Smooth muscle cell (in vitro differentiated cells): ENCODE measurements around the gene LPP. TPM values are rescaled to one million over a fixed set of nuclear protein-coding genes. Genes with fewer than 3 reads are reported as not detected.
"Not testable (repeated sequence)": the region's sequence is repeated elsewhere in the genome, so short reads cannot be mapped to it uniquely, and the experiment has no call there.

Experiments used
- DNase-seq: peaks from one replicate; lab custom pipeline; 2025; ENCODE audit not compliant: unreplicated experiment; lab: John Stamatoyannopoulos, UW
- H2AFZ ChIP-seq: fragments of 200-600 bp; sonication (generic); 2 replicates; pipeline ENCODE4 v1.6.0; 2016; ENCODE audit warnings: antibody characterized with exemption, low read depth, mild to moderate bottlenecking
- H3F3A ChIP-seq: fragments of 200-600 bp; sonication (generic); 2 replicates; pipeline ENCODE4 v1.6.0; 2017; ENCODE audit warnings: antibody characterized with exemption, low read depth
- H3K27ac ChIP-seq: fragments of 200-600 bp; sonication (generic); 2 replicates; pipeline ENCODE4 v1.5.1; 2016; ENCODE audit warnings: low read depth, mild to moderate bottlenecking
- H3K27me3 ChIP-seq: fragments of 200-600 bp; sonication (generic); 2 replicates; pipeline ENCODE4 v1.6.1; 2016; ENCODE audit warnings: low read depth, mild to moderate bottlenecking
- H3K36me3 ChIP-seq: fragments of 200-600 bp; sonication (generic); 2 replicates; pipeline ENCODE4 v1.5.1; 2016; ENCODE audit warnings: low read depth
- H3K4me1 ChIP-seq: fragments of 200-600 bp; sonication (generic); 2 replicates; pipeline ENCODE4 v1.5.1; 2016; ENCODE audit warnings: low read depth
- H3K4me2 ChIP-seq: fragments of 200-600 bp; sonication (generic); 2 replicates; pipeline ENCODE4 v1.6.0; 2016; ENCODE audit warnings: mild to moderate bottlenecking
- H3K4me3 ChIP-seq: fragments of 200-600 bp; sonication (generic); 2 replicates; pipeline ENCODE4 v1.5.1; 2016; ENCODE audit warnings: mild to moderate bottlenecking
- H3K79me2 ChIP-seq: fragments of 200-600 bp; sonication (generic); 2 replicates; pipeline ENCODE4 v1.6.0; 2016; ENCODE audit warnings: low read depth, mild to moderate bottlenecking
- H3K9ac ChIP-seq: fragments of 200-600 bp; sonication (generic); 2 replicates; pipeline ENCODE4 v1.6.0; 2016; ENCODE audit warnings: low read depth
- H3K9me3 ChIP-seq: fragments of 200-600 bp; sonication (generic); replicated peaks from 2 replicates; pipeline ENCODE4 v1.5.1; 2016; ENCODE audit warnings: low read depth
- H4K20me1 ChIP-seq: fragments of 200-600 bp; sonication (generic); 2 replicates; pipeline ENCODE4 v1.6.0; 2016; ENCODE audit warnings: low read depth
- WGBS: methylation state at CpG from one replicate; pipeline ENCODE4 v1.1.7; 2016; ENCODE audit warnings: low lambda C conversion rate; 5-methylcytosine and 5-hydroxymethylcytosine counted together
- polyA plus RNA-seq: library from polyadenylated mRNA; unstranded; fragments of >200 nt; fragmentation: Nextera tagmentation; extraction: Ambion mirVana; gene quantifications from 2 replicates; pipeline ENCODE4 v1.2.1, GENCODE V29; 2016
- total RNA-seq: library from RNA; depleted of rRNA; stranded (reverse); fragments of >200 nt; gene quantifications from 2 replicates; pipeline ENCODE4 v1.2.3, GENCODE V29; 2014
- TF ChIP-seq, protein P1 (sequence below): fragments of 200-600 bp; sonication (generic); IDR thresholded peaks from 2 replicates; pipeline ENCODE4 v1.5.1; 2017; ENCODE audit warnings: borderline replicate concordance, mild to moderate bottlenecking, antibody characterized with exemption; ENCODE audit not compliant: insufficient read depth, poor library complexity, severe bottlenecking

LPP gene
- total and polyA plus RNA-seq, 2 experiments from 2014 or later: 42.3 to 128 TPM

DNA sequence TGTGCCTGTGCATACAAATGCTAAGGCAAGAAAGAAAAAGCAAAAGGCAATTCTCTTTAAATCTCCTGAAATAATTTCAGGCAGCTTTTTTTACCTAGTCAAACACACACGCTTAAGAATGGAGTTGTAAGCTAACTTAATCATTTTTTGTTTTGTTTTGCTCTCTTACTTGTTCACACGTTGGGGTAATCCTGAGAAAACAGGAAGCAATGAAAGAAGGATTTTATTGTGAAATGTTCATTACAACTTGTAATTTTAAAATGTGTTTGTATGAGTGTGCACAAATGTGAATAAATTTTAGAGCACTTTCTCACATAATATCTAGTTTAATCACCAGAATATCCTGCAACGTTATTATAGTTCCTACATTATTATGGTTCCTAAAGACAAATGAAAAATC, 263.8 kb downstream of the LPP start:
- Histone ChIP-seq H3K4me3 (no peak overlapping the region), H4K20me1 (peaks cover 36% of the 10 kb centered on the region), H3K9ac (no peak overlapping the region), H2AFZ (no peak overlapping the region), H3K4me2 (no peak overlapping the region), H3K9me3 (no peaks in the 10 kb centered on the region), H3F3A (peaks cover 22% of the 10 kb centered on the region), H3K4me1 (no peaks in the 10 kb centered on the region), H3K27me3 (no peaks in the 10 kb centered on the region), H3K79me2 (peaks cover 57% of the 10 kb centered on the region), H3K36me3 (no peaks in the 10 kb centered on the region), H3K27ac (no peak overlapping the region)
- TF ChIP-seq, protein P1, sequence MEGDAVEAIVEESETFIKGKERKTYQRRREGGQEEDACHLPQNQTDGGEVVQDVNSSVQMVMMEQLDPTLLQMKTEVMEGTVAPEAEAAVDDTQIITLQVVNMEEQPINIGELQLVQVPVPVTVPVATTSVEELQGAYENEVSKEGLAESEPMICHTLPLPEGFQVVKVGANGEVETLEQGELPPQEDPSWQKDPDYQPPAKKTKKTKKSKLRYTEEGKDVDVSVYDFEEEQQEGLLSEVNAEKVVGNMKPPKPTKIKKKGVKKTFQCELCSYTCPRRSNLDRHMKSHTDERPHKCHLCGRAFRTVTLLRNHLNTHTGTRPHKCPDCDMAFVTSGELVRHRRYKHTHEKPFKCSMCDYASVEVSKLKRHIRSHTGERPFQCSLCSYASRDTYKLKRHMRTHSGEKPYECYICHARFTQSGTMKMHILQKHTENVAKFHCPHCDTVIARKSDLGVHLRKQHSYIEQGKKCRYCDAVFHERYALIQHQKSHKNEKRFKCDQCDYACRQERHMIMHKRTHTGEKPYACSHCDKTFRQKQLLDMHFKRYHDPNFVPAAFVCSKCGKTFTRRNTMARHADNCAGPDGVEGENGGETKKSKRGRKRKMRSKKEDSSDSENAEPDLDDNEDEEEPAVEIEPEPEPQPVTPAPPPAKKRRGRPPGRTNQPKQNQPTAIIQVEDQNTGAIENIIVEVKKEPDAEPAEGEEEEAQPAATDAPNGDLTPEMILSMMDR: no peak
- no peak for DNase-seq
- WGBS: 95% methylated on average over 3 of the region's 3 CpGs

DNA sequence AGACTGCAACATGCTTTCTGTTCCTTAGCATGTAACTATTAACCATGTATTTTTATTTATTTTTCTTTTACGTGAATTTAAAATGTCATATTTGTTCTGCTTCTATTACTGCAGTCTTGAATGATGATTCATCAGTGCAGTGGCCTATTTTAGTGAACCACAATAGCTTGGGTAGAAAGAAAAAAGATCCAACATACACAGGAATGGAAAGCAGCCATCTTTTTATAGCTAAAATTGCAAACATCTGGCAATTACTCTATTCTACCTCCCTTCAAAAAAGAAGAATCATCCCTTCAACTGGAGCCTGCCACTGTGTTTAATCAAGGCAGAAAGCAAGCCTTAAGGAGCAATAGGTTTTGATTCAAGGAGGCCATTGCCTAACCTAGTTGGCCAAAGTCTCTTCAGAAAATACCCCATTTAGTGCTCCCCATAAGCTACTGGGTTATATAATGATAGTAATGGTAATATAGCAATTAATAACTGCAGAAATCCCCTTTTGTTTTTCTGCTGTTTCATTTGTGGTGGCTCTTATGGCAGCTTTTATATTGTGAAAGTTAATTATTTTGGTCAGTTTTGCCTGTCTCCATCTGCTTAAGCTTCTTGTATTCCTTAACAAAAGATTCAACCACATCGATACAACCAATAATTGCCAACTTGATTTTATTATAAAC, 267.3 kb downstream of the LPP start:
- Histone ChIP-seq H3K36me3 (peaks cover 6% of the 10 kb centered on the region), H3K4me2 (peak overlapping the region; percentile 60), H3K9ac (no peak overlapping the region), H3K9me3 (no peaks in the 10 kb centered on the region), H3K4me1 (no peaks in the 10 kb centered on the region), H2AFZ (no peak overlapping the region), H3K4me3 (no peak overlapping the region), H3F3A (peaks cover 22% of the 10 kb centered on the region), H3K27me3 (no peaks in the 10 kb centered on the region), H4K20me1 (peaks cover 20% of the 10 kb centered on the region), H3K79me2 (peaks cover 75% of the 10 kb centered on the region), H3K27ac (peak overlapping the region; percentile 79)
- WGBS: 63% methylated on average over 2 of the region's 2 CpGs
- TF ChIP-seq, protein P1: no peak
- no peak for DNase-seq

DNA sequence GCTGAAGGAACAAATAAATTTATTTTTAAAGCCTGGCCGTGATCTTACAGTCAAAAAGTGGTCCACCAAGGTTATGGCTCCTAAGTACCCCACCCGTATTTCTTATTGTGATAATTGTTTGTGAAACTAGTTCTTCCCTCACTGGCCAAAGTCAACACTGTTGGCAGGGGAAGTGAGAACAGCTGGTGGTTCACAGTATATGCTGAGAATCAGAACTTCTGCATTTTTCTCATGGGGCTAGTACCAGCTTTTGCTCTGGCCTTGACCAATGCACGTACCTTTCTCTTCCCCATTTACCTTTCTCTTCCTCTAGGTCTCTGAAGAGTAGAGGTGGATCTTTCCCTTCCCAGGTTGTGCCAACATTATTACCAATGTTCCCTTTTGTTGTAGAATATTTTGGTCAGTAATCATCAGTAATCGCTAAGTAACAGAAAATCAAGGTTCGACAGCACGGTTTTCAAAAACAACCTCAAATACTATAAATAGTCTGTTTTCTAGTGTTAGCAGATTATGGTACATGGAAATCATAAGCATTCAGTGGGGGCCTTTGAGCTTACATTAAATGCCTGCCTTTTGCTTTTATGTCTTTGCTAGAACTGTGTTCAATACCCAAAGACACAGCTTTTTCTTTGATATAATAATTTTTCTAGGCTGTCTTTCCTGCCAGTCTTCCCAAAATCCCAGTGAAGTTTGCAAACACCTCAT, 268.0 kb downstream of the LPP start:
- Histone ChIP-seq H4K20me1 (peaks cover 25% of the 10 kb centered on the region), H3K36me3 (peaks cover 6% of the 10 kb centered on the region), H3K4me2 (peak overlapping the region; percentile 60), H3K4me3 (no peak overlapping the region), H3K4me1 (no peaks in the 10 kb centered on the region), H3F3A (peaks cover 22% of the 10 kb centered on the region), H3K9ac (no peak overlapping the region), H3K9me3 (no peaks in the 10 kb centered on the region), H2AFZ (no peak overlapping the region), H3K79me2 (peaks cover 78% of the 10 kb centered on the region), H3K27me3 (no peaks in the 10 kb centered on the region), H3K27ac (peak overlapping the region; percentile 79)
- 95% methylated on average over 6 of the region's 6 CpGs for WGBS
- TF ChIP-seq, protein P1: no peak
- no peak for DNase-seq

DNA sequence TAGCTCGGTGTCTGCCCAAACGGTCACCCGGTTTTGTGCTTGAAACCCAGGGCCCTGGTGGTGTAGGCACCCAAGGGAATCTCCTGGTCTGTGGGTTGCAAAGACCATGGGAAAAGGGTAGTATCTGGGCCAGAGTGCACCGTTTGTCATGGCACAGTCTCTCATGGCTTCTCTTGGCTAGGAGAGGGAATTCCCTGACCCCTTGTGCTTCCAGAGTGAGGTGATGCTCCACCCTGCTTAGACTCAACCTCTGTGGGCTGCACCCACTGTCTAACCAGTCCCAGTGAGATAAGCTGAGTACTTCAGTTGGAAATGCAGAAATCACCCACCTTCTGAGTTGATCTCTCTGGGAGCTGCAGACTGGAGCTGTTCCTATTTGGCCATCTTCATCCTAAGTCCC, 274.0 kb downstream of the LPP start:
- DNase-seq, H3K27ac ChIP-seq, H3K27me3 ChIP-seq, H3K4me3 ChIP-seq, H2AFZ ChIP-seq, H3K9ac ChIP-seq, H3K9me3 ChIP-seq, H3F3A ChIP-seq, H3K4me1 ChIP-seq, H3K4me2 ChIP-seq, H3K36me3 ChIP-seq: not testable (repeated sequence)
- peaks cover 83% of the 10 kb centered on the region for H3K79me2 ChIP-seq
- 94% methylated on average over 4 of the region's 4 CpGs for WGBS
- peaks cover 44% of the 10 kb centered on the region for H4K20me1 ChIP-seq
